Retinal pigment epithelial cell (primary cell): Measurements from ENCODE around the gene GOPC.

ENCODE experiments used
- DNase-seq: peaks from one replicate; pipeline ENCODE4 v3.0.0-alpha.2; 2010; ENCODE audit warnings: low read depth
- H3K4me3 ChIP-seq: 2 replicates; pipeline ENCODE4 v1.5.1; 2011; ENCODE audit warnings: mild to moderate bottlenecking, low read length, control low read depth, moderate library complexity
- CTCF ChIP-seq: conservative IDR thresholded peaks from 2 replicates; pipeline ENCODE4 v1.5.1; 2011; ENCODE audit warnings: low read depth, low read length, control low read depth, inconsistent platforms

GOPC gene

GRCh38 chr6:117573006-117573680 lies 29.2 kb downstream of the GOPC start:
- TF ChIP-seq CTCF, result no peak
- DNase-seq, result no peak

GRCh38 chr6:117568831-117569410 lies 33.4 kb downstream of the GOPC start:
- DNase-seq, result no peak
- no peak for TF ChIP-seq CTCF
- no peak overlapping the region for H3K4me3 ChIP-seq

More at GRCh38 chr6:117573006-117573680, 29.2 kb downstream of the GOPC start:
- no peak overlapping the region for H3K4me3 ChIP-seq

- TF ChIP-seq CTCF, result no peak
- no peak for DNase-seq
- no peak overlapping the region for H3K4me3 ChIP-seq
These were observed 34.1 kb downstream of the GOPC start for GRCh38 chr6:117568247-117568646.

- no peak overlapping the region for H3K4me3 ChIP-seq
- DNase-seq, result no peak
- TF ChIP-seq CTCF, result no peak
These were observed 37.6 kb downstream of the GOPC start for GRCh38 chr6:117564681-117565080.

- TF ChIP-seq CTCF, result no peak
- no peak for DNase-seq
- no peak overlapping the region for H3K4me3 ChIP-seq
These were observed 41.2 kb downstream of the GOPC start for GRCh38 chr6:117561128-117561527.

- TF ChIP-seq CTCF, result no peak
- no peak overlapping the region for H3K4me3 ChIP-seq
- DNase-seq, result no peak
These were observed 43.0 kb downstream of the GOPC start for GRCh38 chr6:117559299-117559698.

- no peak for TF ChIP-seq CTCF
- DNase-seq, result no peak
- no peak overlapping the region for H3K4me3 ChIP-seq
These were observed 43.5 kb downstream of the GOPC start for GRCh38 chr6:117558818-117559217.
